WTC11 (cell line): Measurements from ENCODE around the gene GSTM4. TPM values are rescaled to one million over a fixed set of nuclear protein-coding genes. Genes with fewer than 3 reads are reported as not detected.
"Not testable (repeated sequence)": the region's sequence is repeated elsewhere in the genome, so short reads cannot be mapped to it uniquely, and the experiment has no call there.

ENCODE experiments used
- ATAC-seq: fragments of 200-7000 bp; cut with Tn5 transposase; 2 replicates; pipeline ENCODE4 v1.10.0; 2021; ENCODE audit warnings: mild to moderate bottlenecking, moderate library complexity
- CTCF ChIA-PET: fragments of 300-600 bp; sonication (Branson Sonifier 250); formaldehyde crosslinking; loops from one replicate; lab custom pipeline; 2021; ENCODE audit warnings: antibody characterized with exemption; lab: Charles Lee
- POLR2A ChIA-PET: fragments of 350-600 bp; sonication (Branson Sonifier 250); formaldehyde crosslinking; loops from one replicate; lab custom pipeline; 2021; ENCODE audit warnings: antibody characterized with exemption; lab: Charles Lee
- DNase-seq: peaks from one replicate; pipeline ENCODE4 v3.0.0; 2021; ENCODE audit warnings: low spot score
- H3K27ac Mint-ChIP-seq: 2 replicates; pipeline ENCODE4 v1.8.0; 2021; ENCODE audit warnings: mixed read lengths
- H3K27me3 Mint-ChIP-seq: 2 replicates; pipeline ENCODE4 v1.8.0; 2021; ENCODE audit warnings: low read depth, mild to moderate bottlenecking, moderate library complexity, mixed read lengths
- H3K36me3 Mint-ChIP-seq: 2 replicates; pipeline ENCODE4 v1.8.0; 2021; ENCODE audit warnings: mixed read lengths
- H3K4me1 Mint-ChIP-seq: 2 replicates; pipeline ENCODE4 v1.8.0; 2022; ENCODE audit warnings: mixed read lengths
- H3K4me3 Mint-ChIP-seq: 2 replicates; pipeline ENCODE4 v1.8.0; 2021; ENCODE audit warnings: mild to moderate bottlenecking, moderate library complexity, mixed read lengths
- H3K9me3 Mint-ChIP-seq: 2 replicates; pipeline ENCODE4 v1.8.0; 2021; ENCODE audit warnings: mixed read lengths
- CBFB ChIP-seq: sonication (generic); formaldehyde crosslinking; IDR thresholded peaks from 2 replicates; pipeline ENCODE4 v1.8.1; 2022; ENCODE audit warnings: mild to moderate bottlenecking, low read depth, missing genetic modification reagents
- CREM ChIP-seq: sonication (generic); formaldehyde crosslinking; IDR thresholded peaks from 2 replicates; pipeline ENCODE4 v1.8.1; 2022; ENCODE audit warnings: mild to moderate bottlenecking, missing genetic modification reagents, moderate library complexity
- EMX1 ChIP-seq: fragments of 250-450 bp; sonication (Bioruptor Pico); IDR thresholded peaks from 2 replicates; pipeline ENCODE4 v1.8.0; 2021; ENCODE audit warnings: mild to moderate bottlenecking
- IRF2 ChIP-seq: sonication (generic); formaldehyde crosslinking; IDR thresholded peaks from 2 replicates; pipeline ENCODE4 v1.8.0; 2022; ENCODE audit warnings: low read depth, missing genetic modification reagents, borderline replicate concordance
- MYBL2 ChIP-seq: sonication (generic); formaldehyde crosslinking; IDR thresholded peaks from 2 replicates; pipeline ENCODE4 v1.8.1; 2023; ENCODE audit warnings: mild to moderate bottlenecking, moderate library complexity, missing genetic modification reagents
- NFATC4 ChIP-seq: fragments of 250-450 bp; sonication (Bioruptor Pico); IDR thresholded peaks from 2 replicates; pipeline ENCODE4 v1.9.0; 2021; ENCODE audit warnings: mild to moderate bottlenecking
- OVOL2 ChIP-seq: fragments of 250-450 bp; sonication (Bioruptor Pico); IDR thresholded peaks from 2 replicates; pipeline ENCODE4 v1.9.0; 2021; ENCODE audit warnings: mild to moderate bottlenecking, borderline replicate concordance
- PRRX2 ChIP-seq: fragments of 250-450 bp; sonication (Bioruptor Pico); IDR thresholded peaks from 2 replicates; pipeline ENCODE4 v1.8.0; 2021; ENCODE audit warnings: mild to moderate bottlenecking
- RORB ChIP-seq: fragments of 250-450 bp; sonication (Bioruptor Pico); IDR thresholded peaks from 2 replicates; pipeline ENCODE4 v1.9.0; 2021; ENCODE audit warnings: mild to moderate bottlenecking
- SOX15 ChIP-seq: fragments of 250-450 bp; sonication (Bioruptor Pico); IDR thresholded peaks from 2 replicates; pipeline ENCODE4 v1.9.0; 2021; ENCODE audit warnings: mild to moderate bottlenecking
- TCF7 ChIP-seq: sonication (generic); formaldehyde crosslinking; IDR thresholded peaks from 2 replicates; pipeline ENCODE4 v1.8.0; 2022; ENCODE audit warnings: mild to moderate bottlenecking, low read depth, missing genetic modification reagents, moderate library complexity
- TEAD4 ChIP-seq: sonication (generic); formaldehyde crosslinking; IDR thresholded peaks from 2 replicates; pipeline ENCODE4 v1.8.0; 2022; ENCODE audit warnings: mild to moderate bottlenecking, missing genetic modification reagents
- ZNF396 ChIP-seq: fragments of 250-450 bp; sonication (Bioruptor Pico); IDR thresholded peaks from 2 replicates; pipeline ENCODE4 v1.8.0; 2021; ENCODE audit warnings: mild to moderate bottlenecking, moderate library complexity, borderline replicate concordance
- ZNF416 ChIP-seq: fragments of 250-450 bp; sonication (Bioruptor Pico); IDR thresholded peaks from 2 replicates; pipeline ENCODE4 v1.9.0; 2021; ENCODE audit warnings: mild to moderate bottlenecking, inconsistent platforms
- ZNF671 ChIP-seq: fragments of 250-450 bp; sonication (Bioruptor Pico); IDR thresholded peaks from 2 replicates; pipeline ENCODE4 v1.8.0; 2021; ENCODE audit warnings: mild to moderate bottlenecking
- total RNA-seq: library from RNA; stranded (reverse); gene quantifications from 3 replicates; pipeline ENCODE4 v1.2.3, GENCODE V29; 2021
- TF ChIP-seq, protein P1 (sequence below): sonication (generic); formaldehyde crosslinking; IDR thresholded peaks from 2 replicates; pipeline ENCODE4 v1.8.1; 2022; ENCODE audit warnings: low read depth, mild to moderate bottlenecking, moderate library complexity, missing genetic modification reagents, borderline replicate concordance
- TF ChIP-seq, protein P2 (sequence below): fragments of 250-450 bp; sonication (Bioruptor Pico); IDR thresholded peaks from 2 replicates; pipeline ENCODE4 v1.9.0; 2021; ENCODE audit warnings: mild to moderate bottlenecking, borderline replicate concordance
- TF ChIP-seq, protein P3 (sequence below): fragments of 250-450 bp; sonication (Bioruptor Pico); IDR thresholded peaks from 2 replicates; pipeline ENCODE4 v2.1.2; 2022; ENCODE audit warnings: mild to moderate bottlenecking, moderate library complexity
- TF ChIP-seq, protein P4 (sequence below): sonication (generic); formaldehyde crosslinking; IDR thresholded peaks from 2 replicates; pipeline ENCODE4 v1.8.1; 2023; ENCODE audit warnings: mild to moderate bottlenecking, missing genetic modification reagents, moderate library complexity
- TF ChIP-seq, protein P5 (sequence below): sonication (generic); formaldehyde crosslinking; IDR thresholded peaks from 2 replicates; pipeline ENCODE4 v1.8.1; 2023; ENCODE audit warnings: mild to moderate bottlenecking, missing genetic modification reagents

The GSTM4 gene
- total RNA-seq, 1 experiment from 2014 or later: 16.7 TPM

DNA sequence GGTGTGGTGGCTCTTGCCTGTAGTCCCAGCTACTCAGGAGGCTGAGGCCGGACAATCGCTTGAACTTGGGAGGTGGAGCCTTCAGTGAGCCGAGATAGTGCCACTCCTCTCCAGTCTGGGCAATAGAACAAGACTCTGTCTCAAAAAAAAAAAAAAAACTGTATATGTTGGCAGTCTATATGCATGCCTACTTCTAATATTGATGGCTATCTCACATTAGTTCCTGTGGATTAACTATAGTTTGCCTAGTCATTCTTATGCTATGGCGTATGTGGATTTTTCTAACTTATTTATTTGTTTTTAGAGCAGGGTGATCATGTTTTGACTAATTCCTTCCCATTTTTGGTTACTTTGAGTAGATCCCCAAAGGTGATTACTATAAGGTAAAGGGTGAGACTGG is 41.2 kb downstream of the GSTM4 start:
- DNase-seq (no peak), ATAC-seq (no peak)
- TF ChIP-seq NFATC4 (CRISPR knock-in tag) (no peak), SOX15 (CRISPR knock-in tag) (no peak), TEAD4 (CRISPR knock-in tag) (no peak), MYBL2 (CRISPR knock-in tag) (no peak), EMX1 (CRISPR knock-in tag) (no peak), TCF7 (CRISPR knock-in tag) (no peak), PRRX2 (CRISPR knock-in tag) (no peak)
- TF ChIP-seq, protein P1, sequence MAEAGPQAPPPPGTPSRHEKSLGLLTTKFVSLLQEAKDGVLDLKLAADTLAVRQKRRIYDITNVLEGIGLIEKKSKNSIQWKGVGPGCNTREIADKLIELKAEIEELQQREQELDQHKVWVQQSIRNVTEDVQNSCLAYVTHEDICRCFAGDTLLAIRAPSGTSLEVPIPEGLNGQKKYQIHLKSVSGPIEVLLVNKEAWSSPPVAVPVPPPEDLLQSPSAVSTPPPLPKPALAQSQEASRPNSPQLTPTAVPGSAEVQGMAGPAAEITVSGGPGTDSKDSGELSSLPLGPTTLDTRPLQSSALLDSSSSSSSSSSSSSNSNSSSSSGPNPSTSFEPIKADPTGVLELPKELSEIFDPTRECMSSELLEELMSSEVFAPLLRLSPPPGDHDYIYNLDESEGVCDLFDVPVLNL (CRISPR knock-in tag): no peak
- no peaks in the 10 kb centered on the region for H3K9me3 Mint-ChIP-seq
- ChIA-PET CTCF (no interaction called here), POLR2A (no interaction called here)
- no peak overlapping the region for H3K27ac Mint-ChIP-seq
- no peaks in the 10 kb centered on the region for H3K27me3 Mint-ChIP-seq
- no peak overlapping the region for H3K4me3 Mint-ChIP-seq
- no peaks in the 10 kb centered on the region for H3K4me1 Mint-ChIP-seq
- no peaks in the 10 kb centered on the region for H3K36me3 Mint-ChIP-seq

DNA sequence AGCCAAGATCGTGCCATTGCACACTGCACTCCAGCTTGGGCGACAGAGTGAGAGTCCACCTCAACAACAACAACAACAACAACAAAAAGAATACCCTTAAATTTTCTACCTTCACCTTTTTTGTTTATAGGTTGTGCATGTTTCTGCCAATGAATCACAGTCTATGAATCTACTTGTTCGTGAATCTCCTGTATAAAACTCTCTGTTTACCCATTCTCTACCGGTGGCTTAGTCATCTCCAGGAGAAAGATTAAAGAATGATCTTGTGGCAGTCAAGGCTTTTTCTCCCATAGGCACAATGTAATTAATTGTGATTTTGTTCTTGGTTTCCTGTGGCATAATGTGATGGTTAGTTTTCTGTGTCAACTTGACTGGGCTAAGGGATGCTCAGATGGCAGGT is 42.0 kb downstream of the GSTM4 start:
- H3K27me3 Mint-ChIP-seq, H3K27ac Mint-ChIP-seq, H3K36me3 Mint-ChIP-seq, CTCF ChIA-PET, H3K4me3 Mint-ChIP-seq, DNase-seq, POLR2A ChIA-PET, H3K4me1 Mint-ChIP-seq, ATAC-seq, H3K9me3 Mint-ChIP-seq: not testable (repeated sequence)

DNA sequence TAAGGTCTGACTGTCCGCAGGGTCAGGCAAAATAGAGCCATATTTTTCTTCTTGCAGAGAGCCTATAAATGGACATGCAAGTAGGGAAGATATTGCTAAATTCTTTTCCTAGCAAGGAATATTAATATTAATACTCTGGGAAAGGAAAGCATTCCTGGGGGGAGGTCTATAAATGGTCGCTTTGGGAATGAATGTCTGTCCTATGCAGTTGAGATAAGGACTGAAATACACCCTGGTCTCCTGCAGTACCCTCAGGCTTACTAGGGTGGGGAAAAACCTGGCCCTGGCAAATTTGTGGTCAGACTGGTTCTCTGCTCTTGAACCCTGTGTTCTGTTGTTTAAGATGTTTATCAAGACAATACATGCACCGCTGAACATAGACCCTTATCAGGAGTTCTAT is 47.0 kb downstream of the GSTM4 start:
- CTCF ChIA-PET, H3K4me1 Mint-ChIP-seq, H3K4me3 Mint-ChIP-seq, ATAC-seq, DNase-seq, POLR2A ChIA-PET, H3K27me3 Mint-ChIP-seq, H3K27ac Mint-ChIP-seq: not testable (repeated sequence)
- H3K36me3 Mint-ChIP-seq: peaks cover 13% of the 10 kb centered on the region
- peaks cover 34% of the 10 kb centered on the region for H3K9me3 Mint-ChIP-seq

DNA sequence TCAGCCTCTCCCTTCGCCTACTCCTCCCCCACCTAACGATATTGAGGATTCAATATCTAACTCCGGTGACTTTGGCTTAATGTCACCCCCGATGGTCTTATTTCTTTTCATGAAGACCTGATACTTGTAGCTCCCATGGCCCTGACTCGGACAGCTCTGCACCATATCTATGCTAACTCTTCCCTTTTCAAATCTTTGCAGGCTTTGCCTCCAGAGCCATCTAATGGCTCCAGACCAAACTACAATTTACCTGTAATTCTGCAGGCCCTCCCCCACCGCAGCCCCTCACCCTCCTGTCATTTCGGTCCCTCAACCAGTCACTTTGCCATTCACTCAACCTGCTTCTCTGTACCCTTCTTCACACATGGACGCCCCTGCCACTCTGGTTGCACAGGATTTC is 48.3 kb downstream of the GSTM4 start:
- Mint-ChIP-seq H3K27ac (no peak overlapping the region), H3K4me3 (no peak overlapping the region), H3K9me3 (peaks cover 46% of the 10 kb centered on the region), H3K4me1 (no peaks in the 10 kb centered on the region), H3K27me3 (peaks cover 7% of the 10 kb centered on the region), H3K36me3 (peaks cover 23% of the 10 kb centered on the region)
- ChIA-PET CTCF (interaction anchor here (0.7 to 2.2 kb wide), 9 partner anchors 36 to 280 kb away, joined by 3 to 31 read pairs (median 4); partner anchors contain the start of gene AHCYL1), POLR2A (no interaction called here)
- ATAC-seq (peak; percentile 43), DNase-seq (no peak)
- no peak for TF ChIP-seq IRF2 (CRISPR knock-in tag)
- no peak for TF ChIP-seq CBFB (CRISPR knock-in tag)
- TF ChIP-seq, protein P2, sequence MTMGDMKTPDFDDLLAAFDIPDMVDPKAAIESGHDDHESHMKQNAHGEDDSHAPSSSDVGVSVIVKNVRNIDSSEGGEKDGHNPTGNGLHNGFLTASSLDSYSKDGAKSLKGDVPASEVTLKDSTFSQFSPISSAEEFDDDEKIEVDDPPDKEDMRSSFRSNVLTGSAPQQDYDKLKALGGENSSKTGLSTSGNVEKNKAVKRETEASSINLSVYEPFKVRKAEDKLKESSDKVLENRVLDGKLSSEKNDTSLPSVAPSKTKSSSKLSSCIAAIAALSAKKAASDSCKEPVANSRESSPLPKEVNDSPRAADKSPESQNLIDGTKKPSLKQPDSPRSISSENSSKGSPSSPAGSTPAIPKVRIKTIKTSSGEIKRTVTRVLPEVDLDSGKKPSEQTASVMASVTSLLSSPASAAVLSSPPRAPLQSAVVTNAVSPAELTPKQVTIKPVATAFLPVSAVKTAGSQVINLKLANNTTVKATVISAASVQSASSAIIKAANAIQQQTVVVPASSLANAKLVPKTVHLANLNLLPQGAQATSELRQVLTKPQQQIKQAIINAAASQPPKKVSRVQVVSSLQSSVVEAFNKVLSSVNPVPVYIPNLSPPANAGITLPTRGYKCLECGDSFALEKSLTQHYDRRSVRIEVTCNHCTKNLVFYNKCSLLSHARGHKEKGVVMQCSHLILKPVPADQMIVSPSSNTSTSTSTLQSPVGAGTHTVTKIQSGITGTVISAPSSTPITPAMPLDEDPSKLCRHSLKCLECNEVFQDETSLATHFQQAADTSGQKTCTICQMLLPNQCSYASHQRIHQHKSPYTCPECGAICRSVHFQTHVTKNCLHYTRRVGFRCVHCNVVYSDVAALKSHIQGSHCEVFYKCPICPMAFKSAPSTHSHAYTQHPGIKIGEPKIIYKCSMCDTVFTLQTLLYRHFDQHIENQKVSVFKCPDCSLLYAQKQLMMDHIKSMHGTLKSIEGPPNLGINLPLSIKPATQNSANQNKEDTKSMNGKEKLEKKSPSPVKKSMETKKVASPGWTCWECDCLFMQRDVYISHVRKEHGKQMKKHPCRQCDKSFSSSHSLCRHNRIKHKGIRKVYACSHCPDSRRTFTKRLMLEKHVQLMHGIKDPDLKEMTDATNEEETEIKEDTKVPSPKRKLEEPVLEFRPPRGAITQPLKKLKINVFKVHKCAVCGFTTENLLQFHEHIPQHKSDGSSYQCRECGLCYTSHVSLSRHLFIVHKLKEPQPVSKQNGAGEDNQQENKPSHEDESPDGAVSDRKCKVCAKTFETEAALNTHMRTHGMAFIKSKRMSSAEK (CRISPR knock-in tag): no peak
- TF ChIP-seq, protein P3, sequence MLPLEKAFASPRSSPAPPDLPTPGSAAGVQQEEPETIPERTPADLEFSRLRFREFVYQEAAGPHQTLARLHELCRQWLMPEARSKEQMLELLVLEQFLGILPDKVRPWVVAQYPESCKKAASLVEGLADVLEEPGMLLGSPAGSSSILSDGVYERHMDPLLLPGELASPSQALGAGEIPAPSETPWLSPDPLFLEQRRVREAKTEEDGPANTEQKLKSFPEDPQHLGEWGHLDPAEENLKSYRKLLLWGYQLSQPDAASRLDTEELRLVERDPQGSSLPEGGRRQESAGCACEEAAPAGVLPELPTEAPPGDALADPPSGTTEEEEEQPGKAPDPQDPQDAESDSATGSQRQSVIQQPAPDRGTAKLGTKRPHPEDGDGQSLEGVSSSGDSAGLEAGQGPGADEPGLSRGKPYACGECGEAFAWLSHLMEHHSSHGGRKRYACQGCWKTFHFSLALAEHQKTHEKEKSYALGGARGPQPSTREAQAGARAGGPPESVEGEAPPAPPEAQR: no peak
- TF ChIP-seq ZNF396: no peak
- no peak for TF ChIP-seq MYBL2 (CRISPR knock-in tag)
- TF ChIP-seq ZNF671: no peak
- no peak for TF ChIP-seq RORB (CRISPR knock-in tag)
- no peak for TF ChIP-seq OVOL2 (CRISPR knock-in tag)
- TF ChIP-seq ZNF416 (CRISPR knock-in tag): no peak
- no peak for TF ChIP-seq CREM
- TF ChIP-seq, protein P4, sequence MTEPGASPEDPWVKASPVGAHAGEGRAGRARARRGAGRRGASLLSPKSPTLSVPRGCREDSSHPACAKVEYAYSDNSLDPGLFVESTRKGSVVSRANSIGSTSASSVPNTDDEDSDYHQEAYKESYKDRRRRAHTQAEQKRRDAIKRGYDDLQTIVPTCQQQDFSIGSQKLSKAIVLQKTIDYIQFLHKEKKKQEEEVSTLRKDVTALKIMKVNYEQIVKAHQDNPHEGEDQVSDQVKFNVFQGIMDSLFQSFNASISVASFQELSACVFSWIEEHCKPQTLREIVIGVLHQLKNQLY (CRISPR knock-in tag): no peak
- TF ChIP-seq, protein P5, sequence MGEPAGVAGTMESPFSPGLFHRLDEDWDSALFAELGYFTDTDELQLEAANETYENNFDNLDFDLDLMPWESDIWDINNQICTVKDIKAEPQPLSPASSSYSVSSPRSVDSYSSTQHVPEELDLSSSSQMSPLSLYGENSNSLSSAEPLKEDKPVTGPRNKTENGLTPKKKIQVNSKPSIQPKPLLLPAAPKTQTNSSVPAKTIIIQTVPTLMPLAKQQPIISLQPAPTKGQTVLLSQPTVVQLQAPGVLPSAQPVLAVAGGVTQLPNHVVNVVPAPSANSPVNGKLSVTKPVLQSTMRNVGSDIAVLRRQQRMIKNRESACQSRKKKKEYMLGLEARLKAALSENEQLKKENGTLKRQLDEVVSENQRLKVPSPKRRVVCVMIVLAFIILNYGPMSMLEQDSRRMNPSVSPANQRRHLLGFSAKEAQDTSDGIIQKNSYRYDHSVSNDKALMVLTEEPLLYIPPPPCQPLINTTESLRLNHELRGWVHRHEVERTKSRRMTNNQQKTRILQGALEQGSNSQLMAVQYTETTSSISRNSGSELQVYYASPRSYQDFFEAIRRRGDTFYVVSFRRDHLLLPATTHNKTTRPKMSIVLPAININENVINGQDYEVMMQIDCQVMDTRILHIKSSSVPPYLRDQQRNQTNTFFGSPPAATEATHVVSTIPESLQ (CRISPR knock-in tag): no peak
- TF ChIP-seq, protein P1 (CRISPR knock-in tag): no peak
